ENCODE data around the gene FERMT3.
"Not testable (repeated sequence)": the region's sequence is repeated elsewhere in the genome, so short reads cannot be mapped to it uniquely, and the experiment has no call there.

Gene FERMT3

DNA sequence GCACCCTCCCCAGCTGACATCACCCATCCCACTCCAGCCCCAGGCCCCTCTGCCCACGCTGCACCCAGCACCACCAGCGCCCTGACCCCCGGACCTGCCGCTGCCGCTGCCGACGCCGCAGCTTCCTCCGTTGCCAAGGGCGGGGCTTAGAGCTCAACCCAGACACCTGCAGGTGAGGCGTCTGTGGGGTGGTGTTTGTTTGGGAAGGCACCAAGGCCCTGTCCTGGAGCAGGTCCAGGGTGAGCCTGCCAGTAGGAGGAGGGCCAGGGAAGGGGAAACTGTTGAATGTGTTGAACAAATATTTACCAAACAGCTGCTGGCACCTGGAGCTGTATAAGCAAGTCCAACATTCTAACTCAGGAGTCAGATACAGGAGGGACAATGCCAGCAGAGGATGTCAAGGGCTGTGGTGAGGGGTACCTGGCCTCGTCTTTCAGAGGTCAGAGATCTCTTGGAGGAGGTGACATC lies 31.0 kb downstream of the FERMT3 start:
- DNase-seq = no peak

- no peak for DNase-seq
Observed at GRCh38 chr11:64238076-64238475, 31.6 kb downstream of the FERMT3 start.

- DNase-seq = no peak
Observed at GRCh38 chr11:64238999-64239398, 32.5 kb downstream of the FERMT3 start.

- DNase-seq = no peak
Observed at GRCh38 chr11:64239662-64240434, 33.3 kb downstream of the FERMT3 start.

DNA sequence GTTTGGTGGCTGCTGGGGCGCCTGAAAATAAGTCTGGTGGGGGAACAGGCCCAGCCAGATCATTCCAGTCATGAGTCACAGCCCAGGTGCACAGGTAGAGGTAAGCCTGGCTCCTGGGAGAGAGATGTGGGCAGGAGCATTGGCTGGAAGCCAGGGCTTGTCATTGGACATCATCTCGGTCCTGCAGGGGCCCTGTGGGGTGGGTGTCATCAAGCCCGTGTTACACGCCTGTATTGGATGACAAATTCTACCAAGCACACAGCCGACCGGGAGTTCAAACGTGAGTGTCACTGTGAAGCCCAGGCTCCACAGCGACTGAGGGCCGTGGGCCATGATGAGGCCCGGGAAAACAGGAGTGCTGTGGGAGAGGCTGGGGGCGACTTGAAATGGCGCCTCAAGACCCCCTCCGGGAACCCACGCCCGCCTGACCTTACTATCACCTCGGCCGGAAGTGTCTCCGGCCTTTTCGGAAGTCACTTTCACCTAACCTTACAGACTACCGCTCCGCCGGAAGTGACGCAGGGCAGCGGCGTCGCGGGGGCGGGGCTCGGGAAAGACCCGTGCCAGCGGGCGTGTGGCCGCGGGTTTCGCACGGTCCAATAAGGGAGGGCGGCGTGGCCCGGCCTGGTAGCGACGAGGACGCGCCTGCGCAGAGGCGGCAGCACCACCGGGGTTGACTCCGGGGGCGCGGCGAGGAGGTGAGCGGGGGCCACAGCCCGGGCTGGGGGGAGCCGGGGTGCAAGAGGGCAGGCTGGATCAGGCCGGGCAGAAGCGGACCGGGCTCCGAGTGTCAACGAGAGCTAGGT lies 34.1 kb downstream of the FERMT3 start, which contains the start of gene FKBP2:
FKBP2 (plus strand) TSS at position 661 of the 806 bp plus-strand sequence. CDS start 1,293 bp downstream, outside the sequence.
- peak; percentile 98 for DNase-seq

DNA sequence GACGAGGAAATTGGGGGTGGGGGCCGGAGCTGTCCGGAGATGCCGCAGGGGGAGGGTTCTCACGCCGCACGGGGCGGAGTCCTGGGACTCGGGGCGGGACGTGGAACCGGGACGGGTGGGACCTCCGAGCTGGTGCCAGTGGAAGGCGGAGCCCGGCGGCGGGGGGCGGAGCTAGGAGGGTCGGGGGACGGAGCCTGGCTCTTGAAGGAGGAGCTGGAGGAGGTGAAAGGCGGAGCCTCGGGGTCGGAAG lies 34.6 kb downstream of the FERMT3 start:
- DNase-seq = peak; percentile 100

- DNase-seq = no peak
Observed at GRCh38 chr11:64241491-64242374, 35.2 kb downstream of the FERMT3 start.

DNA sequence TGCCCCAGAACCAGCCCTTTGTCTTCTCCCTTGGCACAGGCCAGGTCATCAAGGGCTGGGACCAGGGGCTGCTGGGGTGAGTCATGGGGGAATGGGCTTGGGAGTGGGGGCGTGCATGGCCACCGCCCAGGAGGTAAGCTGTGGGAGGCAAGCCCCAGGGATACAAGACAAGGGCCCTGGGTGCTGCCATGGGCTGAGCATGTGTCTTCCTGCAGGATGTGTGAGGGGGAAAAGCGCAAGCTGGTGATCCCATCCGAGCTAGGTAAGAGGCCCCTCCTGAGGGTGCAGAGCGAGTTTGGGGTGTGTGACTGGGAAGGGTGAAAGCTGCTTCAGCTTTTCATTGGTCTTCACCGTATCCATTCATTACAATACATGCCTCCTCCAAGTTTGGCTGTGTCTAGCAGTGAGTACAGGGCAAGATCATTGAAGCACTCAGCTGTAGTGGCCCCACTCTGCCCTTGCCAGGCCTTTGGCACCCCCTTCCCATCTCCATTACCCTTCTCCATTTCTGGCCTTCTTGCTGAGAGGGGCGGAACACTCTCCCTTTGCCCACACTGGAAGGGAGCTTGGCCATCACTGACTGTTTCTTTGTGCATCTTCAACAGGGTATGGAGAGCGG lies 36.8 kb downstream of the FERMT3 start:
- no peak for DNase-seq

DNA sequence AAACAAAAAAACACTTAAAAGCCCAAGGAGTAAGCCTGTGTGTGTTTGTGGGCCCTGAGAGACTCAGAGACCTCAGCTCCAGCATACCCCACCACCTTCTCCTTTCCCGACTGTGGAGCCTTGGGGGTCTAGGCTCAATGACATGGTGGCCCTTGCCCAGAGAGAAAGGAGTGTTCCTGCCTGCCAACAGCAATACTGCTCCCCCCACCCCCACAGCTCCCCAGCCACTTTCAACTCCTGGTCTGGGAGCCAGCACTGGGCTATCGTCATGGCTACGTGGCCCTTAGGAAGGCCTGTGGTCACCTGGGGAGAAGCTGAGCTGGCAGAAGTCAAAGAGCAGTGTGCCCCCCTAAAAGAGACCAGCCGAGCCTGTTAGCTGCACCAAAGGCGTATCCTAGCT lies 37.6 kb downstream of the FERMT3 start:
- DNase-seq = no peak

GRCh38 chr11:64244966-64245365 lies 38.4 kb downstream of the FERMT3 start:
- no peak for DNase-seq

- DNase-seq = no peak
Observed at GRCh38 chr11:64245401-64245796, 38.9 kb downstream of the FERMT3 start.

- peak; percentile 80 for DNase-seq
Observed at GRCh38 chr11:64245797-64246620, 39.5 kb downstream of the FERMT3 start.

GRCh38 chr11:64246621-64246870 lies 40.0 kb downstream of the FERMT3 start:
- not testable (repeated sequence) for DNase-seq

DNA sequence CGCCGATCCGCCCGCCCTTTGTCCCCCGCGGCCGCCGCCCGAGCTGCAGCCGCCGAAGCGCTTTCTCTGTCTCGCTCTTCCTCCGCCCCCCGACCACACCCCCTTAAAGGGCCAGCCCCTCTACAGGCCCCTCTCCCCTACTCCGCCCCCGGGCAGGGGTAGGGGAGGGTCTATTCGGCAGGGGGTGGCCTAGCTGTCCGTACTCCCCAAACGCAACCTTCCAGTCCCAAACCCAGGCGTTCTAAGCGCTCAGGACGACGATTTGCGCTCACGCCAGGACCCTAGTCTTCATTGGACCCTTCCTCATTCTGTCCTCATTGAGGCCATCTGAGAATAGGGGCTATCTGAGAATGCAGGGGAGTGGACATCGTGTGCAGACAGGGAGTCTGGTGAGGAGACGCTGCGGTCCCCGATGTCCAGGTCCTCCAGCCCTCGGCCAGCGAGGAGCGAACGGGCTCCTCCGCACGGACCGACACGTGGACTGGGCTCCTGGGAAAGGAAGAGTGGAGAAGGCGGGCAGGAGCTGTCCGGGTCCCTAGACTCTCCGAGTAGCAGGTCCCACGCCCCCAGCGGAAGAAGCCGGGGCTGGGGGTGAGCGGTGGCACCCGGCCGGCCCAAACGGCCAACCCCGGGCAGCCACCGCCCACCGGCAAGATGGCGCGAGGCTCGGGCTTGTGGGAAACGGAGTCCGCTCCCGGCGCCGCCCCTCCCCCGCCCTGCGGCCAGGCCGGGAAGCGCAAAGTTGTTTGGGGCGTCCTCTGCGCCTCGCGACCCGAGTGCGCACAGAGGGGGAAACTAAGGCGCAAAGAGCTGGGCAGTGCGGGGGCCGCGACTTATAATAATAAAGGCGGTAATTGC lies 40.6 kb downstream of the FERMT3 start, which contains the start of gene PPP1R14B:
PPP1R14B (minus strand) TSS at position 73 of the 858 bp plus-strand sequence. CDS start 270 bp downstream, outside the sequence.
- DNase-seq = peak; percentile 85

DNA sequence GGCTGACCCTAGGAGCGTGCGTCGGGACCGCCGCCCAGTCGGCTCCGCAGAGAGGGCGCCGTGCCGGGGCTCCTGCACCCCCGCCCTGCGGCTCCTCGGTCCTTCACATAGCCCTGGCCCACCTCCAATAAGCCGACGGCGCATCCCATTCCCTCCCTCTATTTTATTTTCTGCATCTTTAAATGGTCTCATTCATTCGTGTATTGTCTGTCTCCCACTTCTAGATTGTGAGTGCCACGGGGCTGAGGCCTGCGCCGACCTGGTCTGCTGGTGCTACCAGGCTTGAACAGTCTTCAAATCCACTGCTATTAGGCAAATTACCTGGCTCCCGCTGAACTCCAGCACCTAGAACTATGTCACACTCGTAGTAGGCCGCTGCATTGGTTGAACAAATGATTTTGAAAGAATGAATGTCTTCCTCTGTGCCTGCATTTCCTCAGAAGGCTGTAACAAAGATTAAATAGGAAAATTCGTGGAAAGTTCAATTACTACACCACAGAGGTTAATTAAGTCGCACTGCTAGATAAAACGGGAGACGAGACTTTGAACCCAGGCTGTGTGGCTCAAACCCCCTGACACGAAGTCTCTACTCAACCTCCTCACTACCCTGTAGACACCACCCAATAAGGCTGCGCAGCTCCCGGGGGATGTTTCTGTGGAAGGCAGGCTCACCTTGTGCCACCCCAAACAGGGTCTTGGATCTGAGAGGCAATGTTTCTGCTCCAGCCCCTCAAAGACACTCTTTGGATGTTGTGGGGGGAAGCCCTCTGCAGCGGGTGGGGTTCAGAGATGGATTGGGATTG lies 41.4 kb downstream of the FERMT3 start:
- no peak for DNase-seq

DNA sequence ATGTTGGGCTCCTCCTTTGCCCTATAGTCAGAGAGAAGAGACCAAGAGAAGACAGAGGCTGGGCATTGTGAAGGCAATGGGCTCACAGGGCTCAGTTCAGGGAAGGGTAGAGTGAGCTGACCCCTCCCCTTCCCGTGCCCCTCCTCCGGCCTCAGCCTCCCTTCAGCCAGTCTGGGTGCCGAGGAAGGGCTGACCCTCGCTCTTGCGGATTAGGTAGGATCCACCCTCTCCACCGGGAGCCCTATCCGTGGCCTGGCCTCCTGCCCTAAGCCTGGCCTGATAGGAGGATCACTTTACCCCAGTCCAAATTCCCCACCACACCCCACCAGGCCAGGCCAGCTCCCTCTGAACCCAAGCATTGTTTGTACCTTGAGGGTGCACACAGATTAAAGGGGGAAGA lies 42.1 kb downstream of the FERMT3 start:
- DNase-seq = no peak

DNA sequence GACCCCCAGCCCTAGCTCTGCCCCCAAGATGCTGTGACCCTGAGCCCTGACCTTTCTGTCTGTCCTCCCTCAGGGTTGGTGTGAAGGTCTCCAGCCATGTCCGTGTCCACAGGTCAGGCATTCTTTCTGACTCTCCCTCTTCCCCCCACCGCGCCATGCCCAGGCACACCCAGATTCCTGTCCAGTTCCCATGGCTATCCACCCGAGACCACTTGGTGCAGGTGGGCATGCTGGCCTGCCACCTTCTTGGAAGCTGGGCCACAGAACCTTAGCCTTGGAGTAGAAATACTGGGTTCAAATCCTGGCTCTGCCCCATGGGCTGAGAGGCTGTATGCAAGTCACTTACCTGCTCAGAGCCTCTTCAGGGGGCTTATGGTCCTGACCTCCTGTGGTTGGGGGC lies 42.5 kb downstream of the FERMT3 start:
- no peak for DNase-seq

GRCh38 chr11:64249563-64250414 lies 43.3 kb downstream of the FERMT3 start:
- DNase-seq = no peak

- DNase-seq = no peak
Observed at GRCh38 chr11:64250415-64251015, 44.0 kb downstream of the FERMT3 start.

Data from stimulated activated CD4-positive, alpha-beta T cell treated with anti-CD3 and anti-CD28 coated beads, Interleukin-12 subunit alpha, Interleukin-12 subunit beta, amount 100 ng/mL, for 4 hours (primary cell).